Fibroblast of lung (primary cell): ENCODE measurements around the gene ZNF157.

Experiments
- CTCF ChIP-seq, 2 donors: IDR thresholded peaks in 1 of 2; conservative IDR thresholded peaks in 1 of 2; 1 replicate in 1 of 2; 2 replicates in 1 of 2; pipeline ENCODE4 v1.5.1; 2011 to 2012; ENCODE audit warnings: low read length in 2 of 2, control low read depth in 1 of 2, inconsistent platforms in 1 of 2, low read depth in 1 of 2, mild to moderate bottlenecking in 1 of 2
- EZH2 ChIP-seq: IDR thresholded peaks from 2 replicates; pipeline ENCODE4 v1.5.1; 2012; ENCODE audit warnings: low read length, control low read depth, mild to moderate bottlenecking; ENCODE audit errors: missing control alignments

- no peak for TF ChIP-seq EZH2
- no peak for TF ChIP-seq CTCF (conservative IDR thresholded peaks at IDR 0.05 in 1 of 2, IDR thresholded peaks at IDR 0.05 in 1 of 2; ENCODE audit: low read depth in 1 of 2, low read length in 2 of 2)
Measured at GRCh38 chrX:47361538-47362511, 8.6 kb upstream of the ZNF157 start.
